K562 (cell line): Measurements from ENCODE around the gene CENPX. TPM values are rescaled to one million over a fixed set of nuclear protein-coding genes. Genes with fewer than 3 reads are reported as not detected.

Source experiments
- DNMT1 ChIP-seq: fragments of 450-650 bp; IDR thresholded peaks from 2 replicates; pipeline ENCODE4 v1.6.1; 2016; ENCODE audit warnings: antibody characterized with exemption, mild to moderate bottlenecking
- GABPA ChIP-seq: fragments of 200-800 bp; sonication (Bioruptor generic); conservative IDR thresholded peaks from 2 replicates; pipeline ENCODE4 v1.6.1; 2016; ENCODE audit warnings: low read depth, missing genetic modification characterization, missing compliant biosample characterization
- HMG20A ChIP-seq: fragments of 450-650 bp; formaldehyde crosslinking; conservative IDR thresholded peaks from 2 replicates; pipeline ENCODE4 v1.4.0; 2020; ENCODE audit warnings: mild to moderate bottlenecking, mixed read lengths
- HMG20B ChIP-seq: fragments of 250-450 bp; sonication (Bioruptor Pico); IDR thresholded peaks from 2 replicates; pipeline ENCODE4 v1.5.0; 2021; ENCODE audit warnings: mild to moderate bottlenecking
- JUNB ChIP-seq: fragments of 450-650 bp; formaldehyde crosslinking; conservative IDR thresholded peaks from 2 replicates; pipeline ENCODE4 v1.4.0; 2020; ENCODE audit warnings: mild to moderate bottlenecking
- KHSRP ChIP-seq: fragments of 450-650 bp; IDR thresholded peaks from 2 replicates; pipeline ENCODE4 v1.6.1; 2017
- MLX ChIP-seq, 2 experiments: fragments of 450-650 bp in 1 of 2; sonication (generic) in 1 of 2; formaldehyde crosslinking; conservative IDR thresholded peaks; 2 replicates each; pipeline versions ENCODE4 v1.4.0 to v1.8.1; 2020 to 2022; ENCODE audit warnings: mild to moderate bottlenecking in 1 of 2, missing genetic modification reagents in 1 of 2
- POLR2AphosphoS5 ChIP-seq: IDR thresholded peaks from 2 replicates; pipeline ENCODE4 v1.6.1; 2011; ENCODE audit warnings: mild to moderate bottlenecking, low read depth, low read length, moderate library complexity; ENCODE audit not compliant: control insufficient read depth, insufficient read depth
- POLR2B ChIP-seq: fragments of 450-650 bp; IDR thresholded peaks from 2 replicates; pipeline ENCODE4 v1.6.1; 2018; ENCODE audit warnings: low read depth; ENCODE audit not compliant: partially characterized antibody
- POLR3G ChIP-seq: IDR thresholded peaks from 2 replicates; pipeline ENCODE4 v1.6.1; 2011; ENCODE audit not compliant: insufficient read length, insufficient replicate concordance; ENCODE audit errors: extremely low read depth
- PREB ChIP-seq: sonication (generic); formaldehyde crosslinking; IDR thresholded peaks from 2 replicates; pipeline ENCODE4 v1.8.1; 2023; ENCODE audit warnings: mild to moderate bottlenecking, missing genetic modification reagents
- RFX5 ChIP-seq: IDR thresholded peaks from 2 replicates; pipeline ENCODE4 v1.6.1; 2011; ENCODE audit warnings: low read depth, mild to moderate bottlenecking, improper control_type of control experiment, low read length
- SAP30 ChIP-seq: fragments of 200-600 bp; sonication (generic); IDR thresholded peaks from 2 replicates; pipeline ENCODE4 v1.6.1; 2012; ENCODE audit warnings: borderline replicate concordance, low read depth, mild to moderate bottlenecking, moderate library complexity, low read length, control low read depth, inconsistent platforms; ENCODE audit not compliant: insufficient read depth, poor library complexity, severe bottlenecking
- SIN3A ChIP-seq, 2 experiments: fragments of 150-350 bp in 1 of 2; IDR thresholded peaks; 2 replicates each; pipeline ENCODE4 v1.6.1; 2011 to 2016; ENCODE audit warnings: borderline replicate concordance in 2 of 2, low read depth in 2 of 2, low read length in 2 of 2, mild to moderate bottlenecking in 2 of 2, moderate library complexity in 2 of 2; ENCODE audit not compliant: control insufficient read depth in 1 of 2
- SLC30A9 ChIP-seq: fragments of 250-450 bp; sonication (Bioruptor Pico); IDR thresholded peaks from 2 replicates; pipeline ENCODE4 v1.8.0; 2022; ENCODE audit warnings: mild to moderate bottlenecking, moderate library complexity
- TBL1XR1 ChIP-seq, 2 experiments: IDR thresholded peaks; 2 replicates each; pipeline ENCODE4 v1.6.1; 2012; ENCODE audit warnings: improper control_type of control experiment in 2 of 2, low read length in 2 of 2, mild to moderate bottlenecking in 1 of 2
- TCF3 ChIP-seq: sonication (generic); formaldehyde crosslinking; IDR thresholded peaks from 2 replicates; pipeline ENCODE4 v1.4.0; 2020; ENCODE audit warnings: mild to moderate bottlenecking, missing genetic modification reagents
- U2AF1 ChIP-seq: fragments of 200-400 bp; formaldehyde crosslinking; optimal IDR thresholded peaks from 2 replicates; pipeline ENCODE3; 2017; ENCODE audit warnings: mild to moderate bottlenecking, low read depth, low read length, moderate library complexity
- USF1 ChIP-seq: sonication (generic); formaldehyde crosslinking; IDR thresholded peaks from 2 replicates; pipeline ENCODE4 v1.9.0; 2022; ENCODE audit warnings: mild to moderate bottlenecking, missing genetic modification reagents
- ZBTB5 ChIP-seq: fragments of 450-650 bp; IDR thresholded peaks from 2 replicates; pipeline ENCODE4 v1.6.1; 2017; ENCODE audit warnings: antibody characterized with exemption
- ZNF395 ChIP-seq: fragments of 200-800 bp; sonication (Bioruptor generic); IDR thresholded peaks from 2 replicates; pipeline ENCODE4 v1.6.1; 2017; ENCODE audit warnings: missing genetic modification characterization, missing compliant biosample characterization
- ZNF77 ChIP-seq: fragments of 250-450 bp; sonication (Bioruptor Pico); IDR thresholded peaks from 2 replicates; pipeline ENCODE4 v1.5.0; 2020
- polyA plus RNA-seq, 8 experiments: library from polyadenylated mRNA; depleted of rRNA in 4 of 8; stranded (reverse) in 5 of 8; unstranded in 3 of 8; fragments of >200 nt; fragmentation: Nextera tagmentation in 2 of 8; fragmentation: Illumina TruSeq in 1 of 8; extraction: Ambion mirVana in 2 of 8; extraction: Trizol in 1 of 8; gene quantifications; 2 replicates each; pipeline versions ENCODE4 v1.2.1 to v1.2.3, GENCODE V29; 2011 to 2014; ENCODE audit warnings: inconsistent platforms in 1 of 8, missing spikeins in 1 of 8
- total RNA-seq, 7 experiments: library from RNA; depleted of rRNA in 6 of 7; stranded (reverse); fragments of >200 nt in 6 of 7; fragmentation: Illumina TruSeq in 2 of 7; extraction: Trizol in 2 of 7; gene quantifications; 2 replicates each; pipeline versions ENCODE4 v1.2.1 to v1.2.3, GENCODE V29; 2011 to 2021; ENCODE audit warnings: low replicate concordance in 1 of 7

Gene CENPX
- total and polyA plus RNA-seq, 9 of the 15 experiments (the other 6 are each of a cell fraction or from before 2014, with no cell fraction given), result 32.7 to 352 (median 127) TPM

GRCh38 chr17:82065638-82066303 is 43.1 kb upstream of the CENPX start, which contains the start of gene DUS1L (continued):
- TF ChIP-seq SAP30 (peak; percentile 13), ZNF77 (no peak), TBL1XR1 (IDR thresholded peaks at IDR 0.05; ENCODE audit: low read length in 2 of 2) (peak in 1 of 2 experiments; percentile 83; a peak in 2 of 4 replicates), GABPA (tag) (peak; percentile 100), HMG20A (CRISPR knock-in tag) (no peak), HMG20B (CRISPR knock-in tag) (no peak), PREB (CRISPR knock-in tag) (no peak), DNMT1 (no peak), MLX (CRISPR knock-in tag; conservative IDR thresholded peaks at IDR 0.05) (no peak), RFX5 (no peak), POLR2AphosphoS5 (no peak), ZNF395 (peak; percentile 91), SIN3A (IDR thresholded peaks at IDR 0.05; ENCODE audit: borderline replicate concordance in 2 of 2, control insufficient read depth in 1 of 2, low read depth in 2 of 2, low read length in 2 of 2) (peak; percentile 41 to 82; a peak in 2 of 4 replicates), JUNB (no peak), SLC30A9 (no peak), USF1 (CRISPR knock-in tag) (no peak), U2AF1 (peak; percentile 57), POLR2B (no peak), KHSRP (no peak), TCF3 (CRISPR knock-in tag) (no peak), POLR3G (no peak), ZBTB5 (no peak)
